KBM-7 (cell line): ENCODE data around the gene DUS2.

Experiments used
- DNase-seq: peaks from one replicate; pipeline ENCODE4 v3.0.0-alpha.2; 2015
- in situ Hi-C: fragments of 300-500 bp; cut with MboI; formaldehyde crosslinking; loops from 2 replicates; pipeline ENCODE4 v1.14.3; 2020; ENCODE audit warnings: low sequenced_read_pairs, low pct_unique_long_range_greater_than_20kb, mixed read lengths

The DUS2 gene

GRCh38 chr16:68037841-68038597 is 14.9 kb downstream of the DUS2 start:
- in situ Hi-C loops, result no loop called here
- peak; percentile 38 for DNase-seq

GRCh38 chr16:68040506-68041288 is 17.6 kb downstream of the DUS2 start:
- in situ Hi-C loops, result no loop called here
- DNase-seq, result peak; percentile 85

GRCh38 chr16:68041783-68042182 is 18.7 kb downstream of the DUS2 start:
- in situ Hi-C loops, result no loop called here
- DNase-seq, result no peak

GRCh38 chr16:68046106-68046505 is 23.0 kb downstream of the DUS2 start:
- no peak for DNase-seq
- in situ Hi-C loops, result no loop called here

- in situ Hi-C loops, result no loop called here
Measured at GRCh38 chr16:68047987-68048386, 24.9 kb downstream of the DUS2 start.

GRCh38 chr16:68049449-68049848 is 26.4 kb downstream of the DUS2 start:
- no peak for DNase-seq
- in situ Hi-C loops, result no loop called here

More at GRCh38 chr16:68047987-68048386, 24.9 kb downstream of the DUS2 start:
- no peak for DNase-seq

- in situ Hi-C loops, result no loop called here
- no peak for DNase-seq
Measured at GRCh38 chr16:68055395-68055794, 32.3 kb downstream of the DUS2 start.

- in situ Hi-C loops, result no loop called here
- no peak for DNase-seq
Measured at GRCh38 chr16:68059804-68060203, 36.7 kb downstream of the DUS2 start.

- in situ Hi-C loops, result no loop called here
- no peak for DNase-seq
Measured at GRCh38 chr16:68061396-68061795, 38.3 kb downstream of the DUS2 start.

GRCh38 chr16:68062910-68063393 is 39.9 kb downstream of the DUS2 start:
- in situ Hi-C loops, result no loop called here
- DNase-seq, result no peak

GRCh38 chr16:68064791-68065365 is 41.8 kb downstream of the DUS2 start:
- DNase-seq, result peak; percentile 71
- in situ Hi-C loops, result no loop called here

- DNase-seq, result no peak
- in situ Hi-C loops, result no loop called here
Measured at GRCh38 chr16:68065716-68066305, 42.7 kb downstream of the DUS2 start.

- no peak for DNase-seq
- in situ Hi-C loops, result no loop called here
Measured at GRCh38 chr16:68066763-68067162, 43.7 kb downstream of the DUS2 start.

- no peak for DNase-seq
Measured at GRCh38 chr16:68068926-68069325, 45.8 kb downstream of the DUS2 start.

GRCh38 chr16:68069511-68070248 is 46.6 kb downstream of the DUS2 start:
- in situ Hi-C loops, result no loop called here

More at GRCh38 chr16:68068926-68069325, 45.8 kb downstream of the DUS2 start:
- in situ Hi-C loops, result no loop called here

GRCh38 chr16:68070249-68070730 is 47.2 kb downstream of the DUS2 start:
- in situ Hi-C loops, result no loop called here
- DNase-seq, result no peak

More at GRCh38 chr16:68069511-68070248, 46.6 kb downstream of the DUS2 start:
- DNase-seq, result peak; percentile 38

GRCh38 chr16:68070806-68071517 is 47.9 kb downstream of the DUS2 start:
- in situ Hi-C loops, result no loop called here
- DNase-seq, result no peak

- in situ Hi-C loops, result no loop called here
- no peak for DNase-seq
Measured at GRCh38 chr16:68071518-68071901, 48.4 kb downstream of the DUS2 start.
